ENCODE results near the gene CD81.

CD81 gene

DNA sequence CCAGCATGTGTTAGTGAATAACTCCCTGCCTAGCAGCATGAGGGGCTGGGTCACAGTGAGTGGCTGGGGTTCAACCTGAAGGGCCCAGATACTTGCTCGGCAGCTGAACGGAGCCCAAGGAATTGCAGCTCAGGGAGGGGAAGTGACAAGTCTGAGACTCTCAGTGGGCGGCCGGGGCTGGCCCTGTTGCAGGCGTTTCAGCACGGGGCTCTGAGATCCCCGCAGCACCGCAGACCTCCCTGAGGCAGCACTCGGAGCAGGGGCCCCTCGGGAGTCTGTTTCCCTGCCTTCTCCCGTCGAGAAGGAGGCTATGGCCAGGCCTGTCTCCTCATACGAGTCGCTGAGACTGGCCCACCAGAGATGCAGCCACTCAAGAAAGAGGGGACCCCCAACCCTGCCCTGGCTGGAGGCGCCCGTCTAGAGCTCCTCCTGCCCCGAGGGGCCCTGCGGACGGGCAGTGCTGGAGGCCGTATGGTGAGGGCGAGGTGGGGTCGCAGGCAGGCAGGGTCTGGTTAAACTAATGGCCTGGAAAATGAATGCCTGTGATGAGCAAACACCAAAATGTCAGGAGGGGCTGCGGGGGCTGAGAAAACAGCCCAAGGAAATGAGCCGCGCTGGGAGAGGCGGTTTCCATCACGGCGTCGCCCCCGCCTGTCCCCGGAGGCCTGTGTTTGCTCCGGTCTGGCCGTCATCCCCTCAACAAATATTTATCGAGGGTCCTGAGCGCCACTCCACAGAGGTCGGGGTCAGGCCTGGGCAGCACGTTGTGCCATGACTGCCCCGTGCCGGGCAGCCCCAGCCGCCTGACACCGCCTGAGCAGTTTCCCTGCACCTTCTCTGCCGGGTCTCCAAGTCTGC, 32.7 kb downstream of the CD81 start:
- DNase-seq, result no peak

DNA sequence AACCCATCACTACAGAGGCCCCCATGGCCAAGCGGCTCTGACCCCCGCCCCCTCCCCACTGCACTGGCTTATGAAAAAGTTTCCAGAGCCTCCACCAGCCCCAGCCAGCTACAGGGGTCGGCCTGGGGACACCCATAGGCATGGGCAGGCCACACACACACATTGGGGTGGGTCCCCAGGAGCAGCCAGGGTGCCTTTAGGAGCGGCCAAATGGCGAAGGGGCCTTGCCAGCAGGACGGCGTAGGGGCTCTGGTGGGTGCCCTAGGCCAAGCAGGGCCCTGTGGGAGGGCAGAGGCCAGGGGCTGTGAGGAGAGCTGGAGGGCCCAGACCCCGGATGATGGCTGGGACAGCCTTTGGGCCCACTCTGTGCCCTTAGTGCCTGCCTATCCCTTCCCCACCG, 33.5 kb downstream of the CD81 start:
- no peak for DNase-seq

DNA sequence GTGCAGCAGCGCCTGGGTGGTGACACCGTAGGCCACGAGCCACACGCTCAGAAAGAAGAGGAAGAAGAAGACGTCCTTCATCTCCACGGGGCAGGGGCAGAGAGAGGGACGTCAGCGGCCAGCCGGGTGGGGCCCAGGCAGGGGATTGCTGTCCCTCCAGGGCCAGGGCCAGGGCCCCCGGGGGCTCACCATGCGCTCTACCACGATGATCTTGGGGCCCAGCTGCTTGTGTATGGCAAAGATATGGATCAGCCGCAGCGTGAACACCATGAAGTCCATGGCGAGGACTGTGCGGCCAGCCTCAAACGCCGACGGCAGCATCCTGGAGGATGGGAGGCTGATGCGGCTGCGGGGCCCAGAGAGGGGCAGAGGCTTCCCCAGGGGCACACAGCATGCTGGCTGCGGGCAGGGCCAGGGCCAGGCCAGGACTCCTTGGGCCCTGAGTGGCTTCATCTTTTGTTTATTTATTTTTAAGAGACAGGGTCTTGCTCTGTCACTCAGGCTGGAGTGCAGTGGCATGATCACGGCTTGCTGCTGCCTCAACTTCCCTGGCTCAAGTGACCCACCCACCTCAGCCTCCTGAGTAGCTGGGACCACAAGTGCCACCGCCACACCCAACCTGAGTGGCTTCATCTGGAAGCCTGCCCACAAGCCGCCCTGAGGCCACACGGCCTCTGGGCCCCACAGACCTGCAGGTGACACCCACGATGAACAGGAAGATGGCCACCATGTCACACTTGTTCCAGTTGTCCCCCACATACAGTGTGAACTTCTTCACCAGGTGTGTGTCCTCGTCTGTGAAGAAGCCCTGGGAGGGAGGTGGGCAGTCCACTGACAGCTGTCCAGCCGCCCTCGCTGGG, 34.6 kb downstream of the CD81 start:
- no peak for DNase-seq

DNA sequence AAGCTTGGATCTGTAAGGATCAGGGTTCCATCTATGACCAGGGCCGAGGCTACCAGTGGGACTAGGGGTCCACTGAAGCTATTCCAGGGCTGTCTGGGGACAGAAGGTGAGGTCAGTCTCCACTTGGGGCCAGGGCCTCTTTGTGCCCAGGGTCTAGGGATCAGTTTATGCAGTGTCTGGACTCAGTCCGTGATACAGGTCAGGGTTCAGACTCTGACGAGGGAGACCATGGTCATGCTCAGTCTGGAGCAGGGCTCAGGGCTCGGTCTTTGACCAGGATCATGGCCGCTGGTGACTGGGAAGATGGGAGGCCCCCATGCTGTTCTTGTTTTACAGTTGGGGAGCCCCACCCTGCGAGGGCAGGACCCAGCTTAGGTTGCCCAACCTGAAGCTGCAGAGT, 35.2 kb downstream of the CD81 start:
- no peak for DNase-seq

DNA sequence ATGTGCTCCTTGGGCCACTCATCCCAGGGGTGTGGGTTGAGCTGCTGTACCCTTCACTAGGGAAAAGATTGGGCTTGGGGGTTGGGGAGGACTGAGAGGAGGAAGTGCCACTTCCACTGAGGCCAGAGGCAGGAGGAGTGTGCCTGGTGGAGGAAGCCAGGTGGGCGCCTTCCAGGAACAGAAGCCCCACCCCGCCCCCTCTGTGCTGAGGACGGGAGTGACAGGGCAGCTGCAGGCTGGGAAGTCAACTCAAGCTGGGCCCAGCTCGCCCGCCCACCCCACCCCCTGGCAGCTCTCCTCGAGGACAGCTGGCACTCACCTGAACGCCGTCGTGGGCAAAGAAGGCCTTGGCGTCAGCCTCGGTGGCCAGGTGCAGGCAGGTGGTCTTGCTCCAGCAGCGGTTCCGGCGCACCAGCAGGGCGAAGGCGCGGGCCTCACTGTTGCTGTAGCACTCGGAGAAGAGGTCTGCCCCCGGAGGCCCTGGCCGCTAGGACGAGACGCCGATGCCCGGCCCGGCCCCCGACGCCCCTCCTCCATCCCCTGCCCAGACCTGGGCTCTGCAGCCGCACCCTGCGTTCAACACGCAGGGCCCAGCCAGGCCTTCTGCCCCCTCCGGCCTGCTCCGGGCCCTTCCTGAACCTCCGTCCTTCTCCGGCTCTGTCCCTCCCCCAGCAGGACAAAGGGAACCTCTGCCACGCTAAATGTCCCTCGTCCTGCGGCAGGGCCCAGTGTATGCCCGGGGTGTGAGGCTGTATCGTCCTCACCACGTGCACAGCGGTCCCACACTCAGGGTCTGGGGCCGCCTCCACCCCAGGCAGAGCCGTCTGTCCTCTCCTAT, 36.9 kb downstream of the CD81 start:
- DNase-seq, result no peak

DNA sequence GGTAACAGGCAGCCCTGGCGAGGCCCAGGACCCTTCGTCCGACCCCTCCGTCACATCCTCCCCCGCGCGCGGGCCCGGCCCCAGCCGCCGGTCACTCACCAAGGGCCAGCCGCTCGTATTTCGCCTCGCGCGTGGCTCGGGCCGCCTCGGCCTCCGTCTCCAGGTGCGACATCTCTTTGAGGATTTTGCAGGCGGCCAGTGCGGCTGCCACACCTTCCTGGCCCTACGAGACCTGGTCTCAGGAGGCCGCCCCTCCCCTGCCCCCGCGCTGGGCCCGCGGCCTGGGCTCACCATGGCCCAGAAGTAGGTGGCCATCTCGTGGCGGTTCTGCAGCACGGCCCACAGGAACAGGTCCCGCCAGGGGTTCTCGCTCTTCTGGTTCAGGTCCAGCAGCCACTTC, 37.5 kb downstream of the CD81 start:
- DNase-seq, result no peak

DNA sequence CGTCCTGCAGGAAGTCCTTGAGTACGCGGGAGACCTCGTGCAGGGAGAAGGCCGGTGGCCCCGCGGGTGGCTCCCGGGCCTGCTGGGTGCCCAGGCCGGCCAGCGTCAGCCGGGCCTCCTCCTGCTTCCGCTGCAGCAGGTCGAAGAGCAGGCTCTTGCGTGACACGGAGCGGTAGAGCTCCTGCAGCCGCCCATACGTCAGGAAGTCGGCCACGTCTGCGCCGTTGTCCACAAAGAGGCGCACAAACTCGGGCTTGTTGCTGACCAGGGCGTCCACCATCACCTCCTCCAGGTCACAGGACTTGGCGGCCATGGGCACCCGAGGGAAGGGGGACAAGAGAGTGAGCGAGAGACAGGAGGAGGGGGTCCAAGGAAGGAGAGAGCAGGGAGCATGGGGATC, 38.1 kb downstream of the CD81 start:
- no peak for DNase-seq

DNA sequence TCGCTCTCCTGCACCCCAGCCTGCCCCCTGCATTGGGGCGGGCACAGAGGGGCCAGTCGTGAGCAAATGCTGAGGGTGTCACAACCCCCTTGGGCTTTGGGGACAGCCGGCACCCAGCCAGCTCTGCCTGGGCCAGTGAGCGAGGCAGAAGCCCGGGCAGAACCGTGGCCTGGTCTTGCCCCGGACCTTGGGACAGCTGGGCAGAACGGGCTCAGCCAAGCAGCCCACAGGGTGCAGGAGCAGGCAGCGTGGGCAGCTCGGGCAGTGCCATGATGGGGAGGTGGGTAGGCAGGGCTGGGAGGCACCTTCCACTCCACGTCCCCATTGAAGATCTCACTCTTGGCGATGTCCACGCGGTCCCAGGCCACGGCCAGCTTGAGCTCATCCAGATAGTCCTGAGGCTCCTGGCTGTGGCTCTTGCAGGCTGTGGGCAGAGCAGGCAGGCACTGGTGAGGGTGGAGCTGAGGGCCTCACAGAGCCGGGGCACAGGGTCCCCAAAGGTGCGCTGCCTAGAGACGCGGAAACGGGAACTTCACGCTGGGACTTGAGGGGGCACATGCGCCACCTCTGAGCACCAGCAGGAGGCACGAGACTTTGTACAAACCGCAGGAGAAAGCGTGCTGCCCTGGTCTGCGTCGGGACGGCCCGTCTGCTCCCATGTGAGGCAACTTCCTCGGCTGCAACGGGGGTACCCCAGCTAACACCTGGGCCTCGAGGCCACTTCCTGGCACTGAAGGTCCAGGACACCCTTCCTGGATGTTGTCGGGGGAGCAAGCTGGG, 38.7 kb downstream of the CD81 start:
- DNase-seq, result no peak

DNA sequence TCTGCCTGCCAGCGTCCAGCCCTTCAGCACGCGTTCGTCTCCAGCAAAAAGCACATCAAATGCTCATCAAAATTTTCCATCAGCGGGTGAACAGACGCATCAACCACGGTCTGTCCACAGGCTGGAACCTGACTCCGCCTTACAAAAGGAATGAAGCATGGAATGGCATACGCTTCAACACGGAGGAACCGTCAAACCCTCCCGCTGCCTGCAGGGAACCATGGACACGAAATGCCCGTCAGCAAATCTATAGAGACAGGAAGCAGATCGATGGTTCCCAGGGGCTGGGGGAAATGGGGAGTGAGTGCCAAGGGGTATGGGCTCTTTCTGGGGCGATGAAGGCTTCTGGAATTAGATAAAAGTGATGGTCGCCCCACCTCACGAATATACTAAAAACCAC, 39.7 kb downstream of the CD81 start:
- DNase-seq, result no peak

DNA sequence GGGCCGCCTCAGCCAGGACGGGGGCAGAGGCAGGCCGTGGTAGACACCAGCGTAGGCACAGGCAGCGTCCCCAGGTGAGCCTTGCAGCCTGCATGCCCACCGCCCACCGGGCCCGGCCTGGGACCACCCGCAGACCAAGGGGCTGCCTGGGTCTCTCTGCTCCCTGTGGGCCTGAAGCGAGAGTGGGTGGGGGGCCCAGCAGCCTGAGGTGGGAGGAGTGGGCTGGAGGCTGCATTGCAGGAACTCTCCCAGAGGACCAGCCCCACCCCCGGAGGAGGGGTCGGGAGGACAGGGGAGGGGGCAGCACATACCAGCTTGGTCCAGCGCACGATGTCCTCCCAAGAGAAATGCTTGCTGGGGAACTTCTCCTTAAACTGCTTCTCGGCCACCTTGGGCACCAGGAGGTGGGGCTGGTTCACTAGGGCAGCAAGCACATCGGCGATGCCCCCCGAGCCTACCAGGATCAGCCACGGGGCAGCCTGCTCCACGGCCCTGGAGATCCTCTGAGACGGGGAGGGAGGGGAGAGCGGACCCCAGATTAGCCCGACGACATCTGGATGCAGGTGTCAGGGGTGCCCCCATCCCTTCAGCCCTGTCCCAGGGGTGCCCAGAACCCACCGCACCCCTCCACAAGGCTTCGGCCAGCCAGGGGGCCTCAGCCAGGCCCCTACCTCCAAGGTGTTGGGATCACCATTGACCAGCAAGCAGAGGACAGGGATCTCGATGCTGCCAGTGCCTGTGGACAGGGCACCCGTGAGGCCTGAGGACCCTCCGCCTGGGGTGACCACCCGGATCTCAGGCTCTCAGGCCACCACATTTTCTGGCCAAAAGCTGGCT, 41.0 kb downstream of the CD81 start:
- DNase-seq, result no peak

DNA sequence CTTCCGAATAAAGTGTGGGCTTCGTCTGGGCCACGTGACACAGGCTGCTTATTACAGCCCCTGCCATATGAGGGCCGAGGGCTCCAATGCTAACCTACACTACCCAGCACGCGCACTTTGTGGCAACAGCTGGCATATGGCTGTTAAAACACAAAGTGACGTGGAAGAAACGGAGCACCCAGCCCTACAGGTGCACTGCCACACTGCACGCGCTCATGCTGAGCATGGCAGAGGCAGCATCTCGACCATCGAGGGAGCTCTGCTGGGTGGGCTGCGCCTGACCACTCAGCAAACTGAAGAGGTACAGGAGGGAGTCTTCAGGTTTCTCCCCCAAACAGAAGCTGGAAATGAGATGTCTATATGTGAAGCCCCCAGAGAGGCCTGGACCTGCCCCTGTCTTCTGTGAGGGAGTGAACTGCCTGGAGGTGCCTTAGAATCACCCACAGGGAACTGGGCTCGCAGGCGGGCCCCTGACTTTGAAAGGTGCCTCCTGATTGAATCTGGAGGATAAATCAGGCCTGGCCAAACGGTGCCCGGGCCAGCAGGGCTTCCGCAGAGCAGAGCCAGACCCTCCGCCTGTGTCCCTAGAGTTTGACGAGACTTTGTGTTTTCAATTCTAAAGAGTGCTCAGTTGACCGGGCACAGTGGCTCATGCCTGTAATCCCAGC, 41.7 kb downstream of the CD81 start:
- DNase-seq, result no peak

DNA sequence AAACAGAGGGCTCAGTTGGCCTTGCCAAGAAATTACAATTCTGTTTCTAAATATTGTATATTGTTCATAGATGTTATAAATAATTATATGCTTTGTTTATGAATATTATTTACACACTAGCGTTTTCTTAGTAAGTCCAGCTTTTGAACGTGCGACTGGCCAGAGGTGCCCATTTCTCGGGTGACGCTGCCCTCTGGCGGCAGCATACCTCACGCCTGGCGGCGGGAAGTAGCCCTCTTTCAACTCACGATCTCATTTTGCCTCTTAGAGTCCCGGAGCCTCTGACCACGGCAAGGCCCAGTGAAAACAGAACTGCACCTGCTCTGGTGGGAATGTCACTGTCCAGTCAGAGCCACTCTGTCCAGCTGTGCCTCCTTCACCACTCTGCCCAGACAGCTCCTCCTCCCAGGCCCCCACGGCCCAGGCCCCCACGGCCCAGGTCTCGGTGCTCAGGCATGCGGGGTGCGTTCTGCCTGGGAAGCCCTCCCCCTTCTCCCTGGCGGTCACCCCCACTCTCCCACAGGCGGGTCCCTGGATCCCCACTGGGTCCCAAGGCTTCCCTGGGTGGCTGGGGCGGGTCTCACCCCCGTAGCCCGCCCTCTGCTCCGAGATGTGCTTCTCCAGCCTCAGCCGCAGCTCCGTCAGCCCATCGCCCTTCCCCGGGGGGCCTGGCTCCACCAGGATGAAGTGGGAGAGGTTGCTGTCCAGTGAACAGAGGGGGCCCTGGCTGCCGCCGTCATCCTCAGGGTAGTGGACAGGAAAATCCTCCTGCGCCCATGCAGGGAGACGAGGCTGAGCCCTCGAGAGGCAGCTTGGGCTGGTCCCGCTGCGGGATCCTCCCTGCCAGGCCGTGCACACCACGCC, 42.8 kb downstream of the CD81 start:
- no peak for DNase-seq

DNA sequence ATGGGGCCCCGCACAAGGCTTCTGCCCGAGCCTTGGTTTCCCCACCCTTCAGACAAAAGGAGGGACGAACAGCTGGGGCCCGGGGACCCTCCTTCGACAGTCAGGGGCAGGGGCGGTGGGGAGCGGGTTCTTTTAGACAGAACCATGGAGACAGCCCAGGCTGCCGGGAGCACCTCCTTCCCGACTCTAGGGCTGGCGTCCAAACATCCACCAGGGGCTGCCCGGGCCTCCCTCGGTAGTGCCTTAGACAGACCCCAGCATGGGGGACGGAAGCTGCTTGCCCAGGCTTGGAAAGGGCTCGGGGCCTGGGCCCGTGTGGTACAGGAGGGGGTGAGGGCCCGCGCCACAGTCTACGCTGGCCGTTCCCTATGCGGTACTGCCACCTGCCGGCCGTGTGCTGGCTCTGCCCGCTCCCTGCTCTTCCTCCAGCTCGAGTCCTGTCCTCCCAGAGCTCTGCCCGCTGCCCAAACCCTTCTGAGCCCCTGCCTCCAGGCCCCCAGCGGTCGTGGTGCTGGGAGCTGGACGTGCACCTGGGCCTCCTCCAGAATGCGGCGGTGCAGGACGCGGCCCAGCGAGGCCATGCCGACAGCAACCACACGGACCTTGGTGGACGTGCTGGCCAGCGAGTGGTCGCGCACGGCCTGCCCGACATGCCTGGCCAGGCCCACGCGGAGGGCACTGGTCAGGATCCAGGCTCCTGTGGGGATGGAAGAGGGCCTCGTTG, 43.6 kb downstream of the CD81 start:
- peak; percentile 56 for DNase-seq

DNA sequence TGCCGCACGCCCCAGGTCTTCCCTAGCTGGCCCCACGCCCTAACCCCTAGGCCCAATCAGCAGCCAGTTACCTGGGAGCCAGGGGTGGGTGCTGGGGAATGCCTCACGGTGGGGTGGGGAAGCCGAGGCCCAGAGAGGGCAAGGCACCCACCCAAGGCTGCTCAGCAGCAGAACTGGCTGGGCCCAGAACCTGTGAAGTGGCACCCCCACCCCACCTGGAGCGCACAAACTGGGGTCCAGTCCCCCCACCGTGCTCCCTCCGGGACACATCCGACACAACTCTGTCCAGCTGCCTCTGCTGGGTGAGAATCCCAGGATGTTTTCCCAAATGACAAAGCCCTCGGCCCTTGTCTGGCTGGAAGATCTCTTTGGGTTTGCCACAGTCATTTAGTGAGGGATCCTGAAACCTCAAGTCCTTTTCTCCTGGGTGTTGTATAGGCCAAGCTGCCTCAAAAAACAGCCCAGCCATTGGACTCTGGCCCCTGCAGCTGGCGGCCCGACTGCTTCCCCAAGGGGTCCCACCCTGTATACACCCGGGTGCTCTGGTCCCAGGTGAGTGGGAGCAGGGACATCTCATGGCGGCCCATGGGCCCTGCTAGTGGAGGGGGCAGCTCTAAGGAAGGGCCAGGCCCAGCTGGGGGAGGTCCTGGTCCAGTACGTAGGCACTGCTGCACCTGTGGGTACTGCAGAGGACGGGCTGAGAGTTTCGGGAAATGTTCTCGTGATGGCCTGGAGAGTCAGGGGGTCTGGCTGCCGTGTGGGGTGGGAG, 44.3 kb downstream of the CD81 start:
- no peak for DNase-seq

DNA sequence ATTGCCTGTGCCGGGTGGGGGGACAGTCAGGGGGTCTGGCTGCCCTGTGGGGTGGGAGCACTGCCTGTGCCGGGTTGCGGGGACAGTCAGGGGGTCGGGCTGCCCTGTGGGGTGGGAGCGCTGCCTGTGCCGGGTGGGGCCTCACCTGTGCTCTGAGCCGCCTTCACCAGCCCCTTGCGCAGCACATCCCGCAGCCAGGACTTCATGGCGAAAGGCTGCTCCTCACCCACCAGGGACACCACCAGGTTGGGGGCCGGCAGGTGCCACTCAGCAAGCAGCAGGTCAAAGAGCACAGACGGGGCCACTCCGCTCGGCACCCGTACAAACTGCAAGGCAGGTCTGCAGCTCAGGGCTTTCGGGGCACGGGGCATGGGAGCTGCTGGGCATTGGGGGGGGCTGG, 44.9 kb downstream of the CD81 start:
- DNase-seq, result no peak

DNA sequence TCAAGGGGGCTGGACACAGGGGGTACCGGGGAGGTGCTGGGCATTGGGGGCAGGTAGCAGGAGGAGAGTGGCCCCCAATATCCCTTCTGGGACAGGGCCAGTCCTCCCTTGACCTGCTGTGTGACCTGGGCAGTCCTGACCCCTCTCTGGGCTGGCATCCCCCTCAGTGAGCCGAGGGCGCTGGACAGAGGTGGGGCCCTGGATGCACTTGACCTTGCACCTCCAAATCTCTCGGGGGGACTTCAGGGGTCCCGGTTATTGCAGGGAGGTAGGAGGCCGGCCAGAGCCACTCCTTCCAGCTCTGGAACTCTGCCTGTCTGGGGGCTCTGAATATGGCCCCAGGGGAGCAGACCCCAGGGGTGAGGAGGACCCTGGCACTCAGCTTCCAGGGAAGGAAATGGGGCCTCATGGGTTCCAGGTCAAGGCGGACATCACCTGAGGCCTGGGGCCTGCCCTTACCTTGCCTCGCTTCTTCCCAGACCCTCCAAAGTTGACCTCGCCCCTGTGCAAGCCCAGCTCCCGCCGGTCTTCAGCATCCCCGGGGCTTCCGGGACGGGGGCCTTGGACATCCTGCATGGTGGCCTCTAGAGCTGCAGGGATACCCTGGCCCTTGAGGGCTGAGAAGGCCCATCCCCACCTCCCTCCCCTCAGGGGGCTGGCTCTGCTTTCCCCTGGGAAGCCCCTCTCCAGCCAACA, 45.5 kb downstream of the CD81 start:
- no peak for DNase-seq

DNA sequence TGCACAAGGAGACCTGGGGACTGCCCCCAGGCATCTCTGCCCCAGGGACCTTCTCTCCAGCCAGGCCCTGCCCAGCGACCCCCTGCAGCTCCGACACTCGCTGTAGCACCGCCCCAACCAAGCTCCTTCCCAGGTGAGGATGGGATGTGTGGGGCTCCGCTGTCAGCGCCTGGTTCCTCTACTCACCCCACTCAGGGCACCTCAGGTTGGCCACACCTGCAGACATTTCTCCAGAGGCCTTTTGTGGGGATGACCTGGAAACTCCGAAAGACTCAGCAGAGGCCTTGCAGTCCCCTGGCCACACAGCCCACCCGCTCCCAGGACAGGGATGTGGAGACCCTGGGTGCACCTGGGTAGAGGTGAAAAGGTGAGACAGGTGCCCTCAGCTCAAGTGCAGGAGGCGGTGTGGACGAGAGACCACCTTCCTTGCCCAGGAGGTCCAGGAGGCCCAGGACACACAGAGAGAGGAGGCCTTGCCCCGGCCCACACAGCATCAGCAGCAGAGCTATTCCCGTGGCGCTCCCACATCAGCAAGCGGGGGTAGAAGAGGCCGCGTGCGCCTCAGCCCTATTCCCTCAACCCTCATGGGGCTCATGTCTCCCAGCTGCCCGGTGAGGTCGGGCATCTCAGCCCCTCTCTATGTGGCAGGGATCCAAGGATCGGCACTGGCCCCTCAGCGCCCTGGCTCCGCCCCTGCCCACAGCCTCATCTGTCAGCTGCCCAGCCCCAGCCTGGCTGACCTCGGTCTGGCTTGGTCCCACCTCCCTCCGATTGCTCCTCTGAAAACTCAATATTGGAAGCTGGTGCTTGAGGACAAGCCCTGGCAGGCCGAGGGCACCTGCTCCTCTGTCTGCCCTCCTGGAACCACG, 46.3 kb downstream of the CD81 start:
- no peak for DNase-seq

Measured in NCI-H1417 treated with DMSO at 0.1 percent for 48 hours (cell line).